OCI-LY1 (cell line): Measurements from ENCODE around the gene MTNR1B.

Source experiments
- H2AFZ ChIP-seq: fragments of 200-600 bp; sonication (generic), shearing (Covaris generic); 2 replicates; pipeline ENCODE4 v1.6.0; 2014; ENCODE audit warnings: antibody characterized with exemption, mild to moderate bottlenecking, low read length
- H3F3A ChIP-seq: fragments of 200-600 bp; sonication (generic), shearing (Covaris generic); 2 replicates; pipeline ENCODE4 v1.6.0; 2014; ENCODE audit warnings: mild to moderate bottlenecking, antibody characterized with exemption, low read length, moderate library complexity; ENCODE audit not compliant: insufficient read depth
- H3K27ac ChIP-seq: fragments of 200-600 bp; sonication (generic); 2 replicates; pipeline ENCODE4 v1.5.1; 2014; ENCODE audit warnings: low read length, mixed run types, mild to moderate bottlenecking, low read depth; ENCODE audit not compliant: poor library complexity, severe bottlenecking
- H3K27me3 ChIP-seq: fragments of 200-600 bp; sonication (generic); 2 replicates; pipeline ENCODE4 v1.6.0; 2014; ENCODE audit warnings: antibody characterized with exemption, mild to moderate bottlenecking, low read length, moderate library complexity; ENCODE audit not compliant: insufficient read depth
- H3K36me3 ChIP-seq: fragments of 200-600 bp; sonication (generic); 2 replicates; pipeline ENCODE4 v1.6.1; 2014; ENCODE audit warnings: mild to moderate bottlenecking, antibody characterized with exemption, low read length, moderate library complexity, mixed read lengths; ENCODE audit not compliant: insufficient read depth
- H3K4me1 ChIP-seq: fragments of 200-600 bp; sonication (generic); 2 replicates; pipeline ENCODE4 v1.5.1; 2014; ENCODE audit warnings: mild to moderate bottlenecking, low read length, moderate library complexity; ENCODE audit not compliant: insufficient read depth, severe bottlenecking
- H3K4me2 ChIP-seq: fragments of 200-600 bp; sonication (generic), shearing (Covaris generic); 2 replicates; pipeline ENCODE4 v1.6.1; 2014; ENCODE audit warnings: low read length
- H3K4me3 ChIP-seq: fragments of 200-600 bp; sonication (generic); 2 replicates; pipeline ENCODE4 v1.5.1; 2014; ENCODE audit warnings: low read length, low read depth, mild to moderate bottlenecking, mixed read lengths; ENCODE audit not compliant: poor library complexity, severe bottlenecking
- H3K79me2 ChIP-seq: fragments of 200-600 bp; shearing (Covaris generic); 2 replicates; pipeline ENCODE4 v1.6.1; 2016; ENCODE audit warnings: mixed run types, low read length, mixed read lengths; ENCODE audit not compliant: insufficient read depth
- H3K9ac ChIP-seq: fragments of 200-600 bp; sonication (generic), shearing (Covaris generic); 2 replicates; pipeline ENCODE4 v1.6.1; 2014; ENCODE audit warnings: mild to moderate bottlenecking, low read length, mixed read lengths
- H3K9me2 ChIP-seq: fragments of 200-600 bp; sonication (generic), shearing (Covaris generic); 2 replicates; pipeline ENCODE4 v1.6.1; 2014; ENCODE audit warnings: low read depth, mild to moderate bottlenecking, low read length, mixed read lengths
- H3K9me3 ChIP-seq: fragments of 200-600 bp; shearing (Covaris generic); 2 replicates; pipeline ENCODE4 v1.6.1; 2014; ENCODE audit warnings: low read length, mixed read lengths
- H4K20me1 ChIP-seq: fragments of 200-600 bp; sonication (generic), shearing (Covaris generic); 2 replicates; pipeline ENCODE4 v1.6.0; 2016; ENCODE audit warnings: mild to moderate bottlenecking, low read length; ENCODE audit not compliant: insufficient read depth
- CTCF ChIP-seq: fragments of 200-600 bp; sonication (generic), shearing (Covaris generic); IDR thresholded peaks from 2 replicates; pipeline ENCODE4 v1.5.1; 2017; ENCODE audit warnings: mild to moderate bottlenecking, antibody characterized with exemption, low read length, moderate library complexity, mixed read lengths
- EZH2 ChIP-seq: fragments of 200-600 bp; sonication (generic), shearing (Covaris generic); IDR thresholded peaks from 2 replicates; pipeline ENCODE4 v1.8.0; 2017; ENCODE audit warnings: borderline replicate concordance, mixed run types, mild to moderate bottlenecking, antibody characterized with exemption, low read length, moderate library complexity, mixed read lengths

Gene MTNR1B

GRCh38 chr11:93001806-93002205 is 32.4 kb downstream of the MTNR1B start:
- no peaks in the 10 kb centered on the region for H3K9me3 ChIP-seq
- no peaks in the 10 kb centered on the region for H3K79me2 ChIP-seq
- no peaks in the 10 kb centered on the region for H3F3A ChIP-seq
- no peak overlapping the region for H3K4me3 ChIP-seq
- no peak overlapping the region for H3K9ac ChIP-seq
- no peak overlapping the region for H3K4me2 ChIP-seq
- H3K27ac ChIP-seq = no peak overlapping the region
- H3K27me3 ChIP-seq = no peaks in the 10 kb centered on the region
- no peaks in the 10 kb centered on the region for H3K9me2 ChIP-seq
- TF ChIP-seq CTCF (no peak), EZH2 (no peak)
- no peaks in the 10 kb centered on the region for H4K20me1 ChIP-seq
- H3K4me1 ChIP-seq = no peaks in the 10 kb centered on the region
- H3K36me3 ChIP-seq = no peaks in the 10 kb centered on the region
- no peak overlapping the region for H2AFZ ChIP-seq

GRCh38 chr11:93002380-93002779 is 32.9 kb downstream of the MTNR1B start:
- Histone ChIP-seq H3K9me3 (no peaks in the 10 kb centered on the region), H3K27ac (no peak overlapping the region), H3K4me1 (no peaks in the 10 kb centered on the region), H3K9me2 (no peaks in the 10 kb centered on the region), H3K36me3 (no peaks in the 10 kb centered on the region), H2AFZ (no peak overlapping the region), H3K4me2 (no peak overlapping the region), H3K9ac (no peak overlapping the region), H3K4me3 (no peak overlapping the region), H3K27me3 (no peaks in the 10 kb centered on the region), H3F3A (no peaks in the 10 kb centered on the region), H4K20me1 (no peaks in the 10 kb centered on the region), H3K79me2 (no peaks in the 10 kb centered on the region)
- TF ChIP-seq CTCF = no peak
- no peak for TF ChIP-seq EZH2

GRCh38 chr11:93005239-93005638 is 35.8 kb downstream of the MTNR1B start:
- TF ChIP-seq EZH2 (no peak), CTCF (no peak)
- no peaks in the 10 kb centered on the region for H3K4me1 ChIP-seq
- no peak overlapping the region for H3K4me2 ChIP-seq
- H3K27ac ChIP-seq = no peak overlapping the region
- H3F3A ChIP-seq = no peaks in the 10 kb centered on the region
- H3K9ac ChIP-seq = no peak overlapping the region
- H3K36me3 ChIP-seq = no peaks in the 10 kb centered on the region
- no peaks in the 10 kb centered on the region for H3K79me2 ChIP-seq
- H3K4me3 ChIP-seq = no peak overlapping the region
- no peaks in the 10 kb centered on the region for H3K9me2 ChIP-seq
- no peaks in the 10 kb centered on the region for H3K27me3 ChIP-seq
- no peaks in the 10 kb centered on the region for H4K20me1 ChIP-seq
- no peak overlapping the region for H2AFZ ChIP-seq
- H3K9me3 ChIP-seq = no peaks in the 10 kb centered on the region
